BJ (cell line): ENCODE data around the gene RBM4B. TPM values are rescaled to one million over a fixed set of nuclear protein-coding genes. Genes with fewer than 3 reads are reported as not detected.

Source experiments
- CTCF ChIA-PET: fragments of 350-600 bp; formaldehyde crosslinking; extraction: SDS; loops from one replicate; lab custom pipeline; 2021; ENCODE audit warnings: antibody characterized with exemption, inconsistent platforms; lab: Yijun Ruan, JAX
- POLR2A ChIA-PET: fragments of 300-600 bp; sonication (Branson Sonifier 250); formaldehyde crosslinking; extraction: SDS; loops from one replicate; lab custom pipeline; 2021; ENCODE audit warnings: antibody characterized with exemption; lab: Charles Lee
- DNase-seq: peaks from one replicate; pipeline ENCODE4 v3.0.0-alpha.2; 2011; ENCODE audit warnings: low read depth
- H3K27me3 ChIP-seq: 2 replicates; pipeline ENCODE4 v1.6.0; 2011; ENCODE audit warnings: low read length; ENCODE audit not compliant: control insufficient read depth, insufficient read depth
- H3K36me3 ChIP-seq: 2 replicates; pipeline ENCODE4 v1.5.1; 2011; ENCODE audit warnings: low read length; ENCODE audit not compliant: control insufficient read depth, insufficient read depth
- H3K4me3 ChIP-seq: 2 replicates; pipeline ENCODE4 v1.5.1; 2011; ENCODE audit warnings: low read depth, mild to moderate bottlenecking, control low read depth, low read length
- polyA plus RNA-seq: library from polyadenylated mRNA; depleted of rRNA; stranded (reverse); fragments of >200 nt; gene quantifications from 2 replicates; pipeline ENCODE4 v1.2.3, GENCODE V29; 2011
- TF ChIP-seq, protein P1 (sequence below): IDR thresholded peaks from 2 replicates; pipeline ENCODE4 v1.5.1; 2011; ENCODE audit warnings: low read depth, mild to moderate bottlenecking, control low read depth, inconsistent platforms, low read length, moderate library complexity; ENCODE audit not compliant: insufficient read depth

RBM4B gene
- polyA plus RNA-seq, 1 experiment: 26.7 TPM

DNA sequence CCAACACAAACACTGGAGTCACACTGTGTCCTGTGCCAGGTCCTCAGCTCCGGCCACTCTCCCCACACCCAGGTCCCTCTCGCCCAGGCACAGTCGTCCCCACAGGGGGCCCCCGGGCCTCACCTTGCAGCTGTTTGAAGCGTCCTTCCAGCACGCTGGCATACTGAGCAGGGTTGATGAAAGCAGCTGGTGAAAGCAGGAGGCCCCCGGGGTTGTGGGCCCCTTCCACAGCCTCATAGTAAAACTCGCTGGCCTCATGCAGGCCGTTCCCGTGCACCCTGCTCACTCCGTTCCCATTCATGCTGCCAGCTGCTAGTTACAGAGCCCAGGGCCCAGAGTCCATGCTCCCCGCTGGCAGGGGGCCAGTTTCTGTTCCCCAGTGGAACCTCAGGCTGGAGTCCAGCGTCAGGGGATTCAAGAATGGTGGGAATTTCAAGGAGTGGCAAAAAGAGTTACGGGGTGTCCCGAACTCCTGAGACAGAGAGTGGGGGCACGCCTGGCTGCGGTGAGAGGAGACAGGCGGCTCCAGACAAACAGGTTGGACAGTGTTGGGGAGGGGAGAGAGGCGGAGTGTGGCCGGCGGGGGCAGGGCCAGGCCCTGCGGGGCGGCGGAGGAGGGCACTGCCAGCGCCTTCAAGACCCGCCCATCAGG, 40.8 kb upstream of the RBM4B start:
- Histone ChIP-seq H3K4me3 (no peak overlapping the region), H3K27me3 (peaks cover 5% of the 10 kb centered on the region), H3K36me3 (no peaks in the 10 kb centered on the region)
- no peak for DNase-seq
- ChIA-PET POLR2A (no interaction called here), CTCF (interaction anchor here (0.7 to 1.0 kb wide), 2 partner anchors 15 to 23 kb away, joined by 3 read pairs; no protein-coding TSS in a partner anchor)
- TF ChIP-seq, protein P1, sequence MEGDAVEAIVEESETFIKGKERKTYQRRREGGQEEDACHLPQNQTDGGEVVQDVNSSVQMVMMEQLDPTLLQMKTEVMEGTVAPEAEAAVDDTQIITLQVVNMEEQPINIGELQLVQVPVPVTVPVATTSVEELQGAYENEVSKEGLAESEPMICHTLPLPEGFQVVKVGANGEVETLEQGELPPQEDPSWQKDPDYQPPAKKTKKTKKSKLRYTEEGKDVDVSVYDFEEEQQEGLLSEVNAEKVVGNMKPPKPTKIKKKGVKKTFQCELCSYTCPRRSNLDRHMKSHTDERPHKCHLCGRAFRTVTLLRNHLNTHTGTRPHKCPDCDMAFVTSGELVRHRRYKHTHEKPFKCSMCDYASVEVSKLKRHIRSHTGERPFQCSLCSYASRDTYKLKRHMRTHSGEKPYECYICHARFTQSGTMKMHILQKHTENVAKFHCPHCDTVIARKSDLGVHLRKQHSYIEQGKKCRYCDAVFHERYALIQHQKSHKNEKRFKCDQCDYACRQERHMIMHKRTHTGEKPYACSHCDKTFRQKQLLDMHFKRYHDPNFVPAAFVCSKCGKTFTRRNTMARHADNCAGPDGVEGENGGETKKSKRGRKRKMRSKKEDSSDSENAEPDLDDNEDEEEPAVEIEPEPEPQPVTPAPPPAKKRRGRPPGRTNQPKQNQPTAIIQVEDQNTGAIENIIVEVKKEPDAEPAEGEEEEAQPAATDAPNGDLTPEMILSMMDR: peak; percentile 45

DNA sequence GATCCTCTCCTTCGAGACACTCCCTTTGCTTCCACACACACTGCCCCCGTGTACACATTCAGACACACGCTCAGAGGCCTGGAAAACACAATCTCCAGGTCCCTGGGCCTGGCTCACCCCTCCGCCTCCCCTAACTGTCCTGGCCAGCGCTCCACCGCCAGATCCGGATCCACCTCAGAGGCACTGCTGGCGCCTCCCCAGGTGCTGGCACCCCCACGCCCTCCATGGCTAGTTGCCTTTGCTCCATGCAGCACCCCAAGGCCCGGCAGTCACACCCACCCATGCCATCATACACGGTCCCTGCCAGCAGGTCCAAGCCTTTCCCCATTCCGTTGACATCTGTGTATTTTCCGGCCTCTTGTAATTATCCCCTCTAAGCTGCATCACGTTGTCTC, 40.2 kb upstream of the RBM4B start:
- peaks cover 5% of the 10 kb centered on the region for H3K27me3 ChIP-seq
- POLR2A ChIA-PET: no interaction called here

DNA sequence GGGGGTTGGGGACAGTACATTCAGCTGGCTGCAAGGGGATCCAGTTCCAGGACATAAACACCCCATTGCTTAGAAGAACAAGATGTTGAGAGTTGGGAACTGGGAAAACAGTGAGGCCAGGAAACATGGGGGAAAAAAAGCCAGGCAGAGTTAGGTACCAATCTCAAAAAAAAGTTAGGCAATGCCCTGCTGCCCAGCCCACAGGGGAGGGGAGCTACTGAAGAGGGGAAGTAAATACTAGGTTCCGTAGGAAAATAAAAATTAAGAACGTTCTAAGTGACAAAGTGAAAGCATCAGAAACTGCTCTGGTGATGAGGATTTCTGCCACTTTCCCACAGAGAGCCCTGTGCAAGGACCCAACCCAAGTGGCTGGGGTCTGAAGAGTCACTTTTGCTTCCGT, 39.3 kb upstream of the RBM4B start:
- Histone ChIP-seq H3K27me3 (peaks cover 5% of the 10 kb centered on the region), H3K4me3 (no peak overlapping the region), H3K36me3 (no peaks in the 10 kb centered on the region)
- TF ChIP-seq, protein P1: no peak
- DNase-seq: no peak
- POLR2A ChIA-PET: no interaction called here
- CTCF ChIA-PET: interaction anchor here (1.9 kb wide), 1 partner anchor 117 kb away, joined by 5 read pairs; no protein-coding TSS in a partner anchor

More for the DNA sequence above, 40.2 kb upstream of the RBM4B start:
- Histone ChIP-seq H3K36me3 (no peaks in the 10 kb centered on the region), H3K4me3 (no peak overlapping the region)
- CTCF ChIA-PET: interaction anchor here (0.7 to 1.0 kb wide), 2 partner anchors 15 to 23 kb away, joined by 3 read pairs; no protein-coding TSS in a partner anchor
- TF ChIP-seq, protein P1: no peak
- DNase-seq: no peak

DNA sequence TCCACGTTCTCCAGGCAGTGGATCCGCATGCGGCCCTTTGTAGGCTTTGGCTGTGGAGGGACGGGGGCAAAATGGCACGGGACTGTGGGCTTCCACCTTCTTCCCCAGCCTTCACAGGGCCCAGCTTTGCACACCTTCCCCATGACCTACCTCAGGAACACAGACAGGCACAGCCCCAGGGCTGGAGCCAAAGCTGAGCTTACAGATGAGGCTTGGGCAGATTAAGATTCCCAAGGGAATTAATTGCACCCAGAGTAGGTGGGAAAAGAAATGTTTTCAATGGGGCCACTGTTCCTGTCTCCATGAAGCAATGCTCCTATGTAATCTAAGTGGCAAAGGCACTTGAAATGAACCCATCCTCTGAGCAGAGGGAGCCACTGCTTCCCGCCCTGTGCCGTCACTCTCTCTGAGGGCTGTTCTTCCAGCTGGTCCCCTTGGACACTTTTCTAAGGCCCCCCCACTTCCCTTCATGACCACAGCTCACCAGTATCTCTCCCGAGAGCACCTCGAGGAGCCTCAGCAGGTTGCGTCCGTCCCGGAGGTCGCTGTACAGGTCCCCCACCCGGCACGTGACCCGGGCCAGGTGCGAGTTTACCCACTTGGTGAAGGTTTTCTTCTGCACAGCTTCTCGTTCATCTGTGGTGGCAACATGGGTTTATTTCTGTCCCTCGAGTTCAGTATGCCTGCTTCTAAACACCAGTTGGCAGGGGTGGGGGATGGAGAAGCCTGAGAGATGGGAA, 37.8 kb upstream of the RBM4B start:
- ChIA-PET POLR2A (no interaction called here), CTCF (interaction anchor here (0.6 to 1.9 kb wide), 2 partner anchors 27 to 119 kb away, joined by 3 to 5 read pairs; no protein-coding TSS in a partner anchor)
- Histone ChIP-seq H3K4me3 (no peak overlapping the region), H3K27me3 (peaks cover 2% of the 10 kb centered on the region; the same call in 1 of the 2 replicates), H3K36me3 (no peaks in the 10 kb centered on the region)
- TF ChIP-seq, protein P1: no peak
- DNase-seq: no peak
